ENCODE results near the gene PERCC1. TPM values are rescaled to one million over a fixed set of nuclear protein-coding genes. Genes with fewer than 3 reads are reported as not detected.

The PERCC1 gene
- total RNA-seq, 1 donor from 2014 or later: not detected

- peaks cover 2% of the 10 kb centered on the region for H4K20me1 ChIP-seq (ENCODE audit: insufficient read depth, low read length)
- no peaks in the 10 kb centered on the region for H3K27me3 ChIP-seq (ENCODE audit: insufficient read depth, low read length)
- no peaks in the 10 kb centered on the region for H3K9me3 ChIP-seq (ENCODE audit: insufficient read depth, low read depth, low read length)
- H3K4me2 ChIP-seq (ENCODE audit: low read length): no peak overlapping the region
- Mint-ChIP-seq H3K4me3 (ENCODE audit: unreplicated experiment) (no peak overlapping the region), H3K4me1 (ENCODE audit: low read depth, unreplicated experiment) (no peaks in the 10 kb centered on the region), H3K27ac (ENCODE audit: unreplicated experiment) (no peak overlapping the region), H3K36me3 (ENCODE audit: low read depth, unreplicated experiment) (peaks cover 7% of the 10 kb centered on the region), H3K27me3 (ENCODE audit: low read depth, unreplicated experiment) (peaks cover 2% of the 10 kb centered on the region), H3K9me3 (ENCODE audit: unreplicated experiment) (no peaks in the 10 kb centered on the region)
- peaks cover 2% of the 10 kb centered on the region for H3K79me2 ChIP-seq (ENCODE audit: insufficient read depth, low read length)
- H3K27ac ChIP-seq (ENCODE audit: low read depth, low read length): no peak overlapping the region
- no peak for TF ChIP-seq EZH2 (IDR thresholded peaks at IDR 0.05; ENCODE audit: insufficient read depth, low read length)
- no peak for TF ChIP-seq CTCF (IDR thresholded peaks at IDR 0.05; ENCODE audit: insufficient read depth, low read depth, low read length)
- FAIRE-seq (no peak), DNase-seq (ENCODE audit: low read depth) (no peak)
- H3K36me3 ChIP-seq (ENCODE audit: insufficient read depth, low read length): no peaks in the 10 kb centered on the region
- H3K4me1 ChIP-seq (ENCODE audit: insufficient read depth, low read length): peaks cover 8% of the 10 kb centered on the region
- H3K4me3 ChIP-seq (ENCODE audit: insufficient read depth, low read depth, low read length): no peak overlapping the region
- no peak overlapping the region for H3K9ac ChIP-seq (ENCODE audit: low read length)
- no peak overlapping the region for H2AFZ ChIP-seq (ENCODE audit: low read depth, low read length)
These were observed 47.3 kb upstream of the PERCC1 start for GRCh38 chr16:1383556-1383955.

- Histone ChIP-seq H3K27ac (ENCODE audit: low read depth, low read length) (no peak overlapping the region), H3K9me3 (ENCODE audit: insufficient read depth, low read depth, low read length) (no peaks in the 10 kb centered on the region), H2AFZ (ENCODE audit: low read depth, low read length) (no peak overlapping the region), H3K4me3 (ENCODE audit: insufficient read depth, low read depth, low read length) (no peak overlapping the region), H3K27me3 (ENCODE audit: insufficient read depth, low read length) (no peaks in the 10 kb centered on the region), H3K9ac (ENCODE audit: low read length) (no peak overlapping the region), H3K79me2 (ENCODE audit: insufficient read depth, low read length) (no peaks in the 10 kb centered on the region), H3K4me2 (ENCODE audit: low read length) (no peak overlapping the region), H3K4me1 (ENCODE audit: insufficient read depth, low read length) (no peaks in the 10 kb centered on the region), H3K36me3 (ENCODE audit: insufficient read depth, low read length) (no peaks in the 10 kb centered on the region), H4K20me1 (ENCODE audit: insufficient read depth, low read length) (no peaks in the 10 kb centered on the region)
- no peaks in the 10 kb centered on the region for H3K9me3 Mint-ChIP-seq (ENCODE audit: unreplicated experiment)
- H3K27ac Mint-ChIP-seq (ENCODE audit: unreplicated experiment): no peak overlapping the region
- H3K4me1 Mint-ChIP-seq (ENCODE audit: low read depth, unreplicated experiment): no peaks in the 10 kb centered on the region
- no peak for DNase-seq (ENCODE audit: low read depth)
- H3K4me3 Mint-ChIP-seq (ENCODE audit: unreplicated experiment): no peak overlapping the region
- no peaks in the 10 kb centered on the region for H3K27me3 Mint-ChIP-seq (ENCODE audit: low read depth, unreplicated experiment)
- peaks cover 7% of the 10 kb centered on the region for H3K36me3 Mint-ChIP-seq (ENCODE audit: low read depth, unreplicated experiment)
- FAIRE-seq: no peak
- TF ChIP-seq CTCF (IDR thresholded peaks at IDR 0.05; ENCODE audit: insufficient read depth, low read depth, low read length) (no peak), EZH2 (IDR thresholded peaks at IDR 0.05; ENCODE audit: insufficient read depth, low read length) (no peak)
These were observed 45.6 kb upstream of the PERCC1 start for GRCh38 chr16:1385232-1385631.

GRCh38 chr16:1387331-1387730 lies 43.5 kb upstream of the PERCC1 start:
- Histone ChIP-seq H3K4me2 (ENCODE audit: low read length) (no peak overlapping the region), H3K79me2 (ENCODE audit: insufficient read depth, low read length) (no peaks in the 10 kb centered on the region), H3K4me1 (ENCODE audit: insufficient read depth, low read length) (no peaks in the 10 kb centered on the region), H3K9ac (ENCODE audit: low read length) (no peak overlapping the region), H3K27me3 (ENCODE audit: insufficient read depth, low read length) (no peaks in the 10 kb centered on the region), H3K36me3 (ENCODE audit: insufficient read depth, low read length) (no peaks in the 10 kb centered on the region), H3K4me3 (ENCODE audit: insufficient read depth, low read depth, low read length) (no peak overlapping the region), H4K20me1 (ENCODE audit: insufficient read depth, low read length) (no peaks in the 10 kb centered on the region), H2AFZ (ENCODE audit: low read depth, low read length) (no peak overlapping the region), H3K9me3 (ENCODE audit: insufficient read depth, low read depth, low read length) (no peaks in the 10 kb centered on the region), H3K27ac (ENCODE audit: low read depth, low read length) (no peak overlapping the region)
- Mint-ChIP-seq H3K27ac (ENCODE audit: unreplicated experiment) (no peak overlapping the region), H3K9me3 (ENCODE audit: unreplicated experiment) (no peaks in the 10 kb centered on the region), H3K4me3 (ENCODE audit: unreplicated experiment) (no peak overlapping the region), H3K27me3 (ENCODE audit: low read depth, unreplicated experiment) (no peaks in the 10 kb centered on the region), H3K4me1 (ENCODE audit: low read depth, unreplicated experiment) (no peaks in the 10 kb centered on the region), H3K36me3 (ENCODE audit: low read depth, unreplicated experiment) (peaks cover 14% of the 10 kb centered on the region)
- DNase-seq (ENCODE audit: low read depth) (no peak), FAIRE-seq (no peak)
- TF ChIP-seq EZH2 (IDR thresholded peaks at IDR 0.05; ENCODE audit: insufficient read depth, low read length): no peak
- no peak for TF ChIP-seq CTCF (IDR thresholded peaks at IDR 0.05; ENCODE audit: insufficient read depth, low read depth, low read length)

Measured in astrocyte (in vitro differentiated cells and primary cell).